ENCODE measurements around the gene TRIOBP. TPM values are rescaled to one million over a fixed set of nuclear protein-coding genes. Genes with fewer than 3 reads are reported as not detected.

TRIOBP gene
- total and polyA plus RNA-seq, 2 donors (not counting 3 experiments of a cell fraction or from before 2014, with no cell fraction given): 60.6 to 104 TPM

- Histone ChIP-seq H3K27ac (ENCODE audit: insufficient read depth, low read depth, low read length) (no peak overlapping the region), H3K36me3 (ENCODE audit: control insufficient read depth in 2 of 2, extremely low read depth in 1 of 2, insufficient read depth in 2 of 2, low read length in 2 of 2) (no peaks in the 10 kb centered on the region), H3K9me3 (replicated peaks; ENCODE audit: control insufficient read depth, insufficient read depth, low read length) (no peaks in the 10 kb centered on the region), H3K79me2 (ENCODE audit: control insufficient read depth, insufficient read depth, low read length) (no peaks in the 10 kb centered on the region), H2AFZ (ENCODE audit: low read depth, low read length) (no peak overlapping the region), H4K20me1 (replicated peaks; ENCODE audit: control insufficient read depth, extremely low read depth, insufficient read depth, low read length) (no peaks in the 10 kb centered on the region), H3K4me3 (replicated peaks in 1 of 3; ENCODE audit: insufficient read depth in 1 of 3, low read depth in 1 of 3, low read length in 3 of 3) (no peak overlapping the region), H3K9me1 (replicated peaks; ENCODE audit: control insufficient read depth, extremely low read depth, insufficient read depth, low read length) (no peaks in the 10 kb centered on the region), H3K9ac (replicated peaks; ENCODE audit: extremely low read depth, insufficient read depth, low read length) (no peak overlapping the region), H3K4me2 (ENCODE audit: insufficient read depth, low read length) (no peak overlapping the region), H3K27me3 (ENCODE audit: control insufficient read depth in 2 of 2, insufficient read depth in 2 of 2, low read length in 2 of 2) (no peaks in the 10 kb centered on the region), H3K4me1 (ENCODE audit: control insufficient read depth, extremely low read depth, insufficient read depth, low read length) (no peaks in the 10 kb centered on the region)
- no peak for DNase-seq (ENCODE audit: low read depth, low spot score)
- ChIA-PET CTCF (interaction anchor here (1.9 kb wide), 1 partner anchor 71 kb away, joined by 5 read pairs; no protein-coding TSS in a partner anchor), POLR2A (no interaction called here)
- intact Hi-C loops (cut with micrococcal nuclease): no loop called here
- dilution Hi-C loops (cut with MboI; ENCODE audit: extremely low pct_ligation_motif_present, low sequenced_read_pairs): no loop called here
- TF ChIP-seq, protein P1, sequence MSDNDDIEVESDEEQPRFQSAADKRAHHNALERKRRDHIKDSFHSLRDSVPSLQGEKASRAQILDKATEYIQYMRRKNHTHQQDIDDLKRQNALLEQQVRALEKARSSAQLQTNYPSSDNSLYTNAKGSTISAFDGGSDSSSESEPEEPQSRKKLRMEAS (IDR thresholded peaks at IDR 0.05; ENCODE audit: insufficient read depth, insufficient read length): no peak
- TF ChIP-seq JUN (IDR thresholded peaks at IDR 0.05; ENCODE audit: borderline replicate concordance, insufficient read depth, insufficient read length, low read depth) (no peak), POLR2AphosphoS5 (IDR thresholded peaks at IDR 0.05; ENCODE audit: insufficient read depth, low read depth, low read length) (no peak), EZH2 (IDR thresholded peaks at IDR 0.05; ENCODE audit: borderline replicate concordance, low read depth, low read length, severe bottlenecking) (no peak), FOS (IDR thresholded peaks at IDR 0.05; ENCODE audit: borderline replicate concordance, insufficient read depth, low read length) (no peak), GATA2 (IDR thresholded peaks at IDR 0.05; ENCODE audit: insufficient read depth, insufficient read length, low read depth, low read length) (no peak), MYC (IDR thresholded peaks at IDR 0.05; ENCODE audit: low read depth, low read length) (no peak), POLR2A (IDR thresholded peaks at IDR 0.05; ENCODE audit: low read depth, low read length) (no peak), CTCF (IDR thresholded peaks at IDR 0.05; ENCODE audit: extremely low read depth in 1 of 2, insufficient read depth in 1 of 2, low read depth in 1 of 2, low read length in 2 of 2) (no peak)
- no TSS peak for BruUV-seq (replicated peaks)
- FAIRE-seq: no peak
These were observed 16.9 kb downstream of the TRIOBP start for GRCh38 chr22:37713761-37714160.

All from endothelial cell of umbilical vein (primary cell).